Measurements from ENCODE around the gene LARP1B.

LARP1B gene

GRCh38 chr4:128186623-128187022 is 125.5 kb downstream of the LARP1B start:
- peaks cover 5% of the 10 kb centered on the region for H3K36me3 ChIP-seq (ENCODE audit: insufficient read depth, low read length)
- H3K4me1 ChIP-seq (ENCODE audit: insufficient read depth, low read length): no peaks in the 10 kb centered on the region
- no peaks in the 10 kb centered on the region for H3K27me3 ChIP-seq (ENCODE audit: insufficient read depth, low read length)
- peaks cover 13% of the 10 kb centered on the region for H3K9me3 ChIP-seq (ENCODE audit: low read length)
- H2AFZ ChIP-seq (ENCODE audit: low read depth, low read length): no peak overlapping the region
- H3K4me3 ChIP-seq (ENCODE audit: low read length): no peak overlapping the region

- no peaks in the 10 kb centered on the region for H3K4me1 ChIP-seq (ENCODE audit: insufficient read depth, low read length)
- H3K9me3 ChIP-seq (ENCODE audit: low read length): peaks cover 7% of the 10 kb centered on the region
- no peaks in the 10 kb centered on the region for H3K27me3 ChIP-seq (ENCODE audit: insufficient read depth, low read length)
- H3K36me3 ChIP-seq (ENCODE audit: insufficient read depth, low read length): peaks cover 5% of the 10 kb centered on the region
- H2AFZ ChIP-seq (ENCODE audit: low read depth, low read length): no peak overlapping the region
- H3K4me3 ChIP-seq (ENCODE audit: low read length): no peak overlapping the region
Observed at GRCh38 chr4:128191115-128191781, 130.1 kb downstream of the LARP1B start.

- no peaks in the 10 kb centered on the region for H3K9me3 ChIP-seq (ENCODE audit: low read length)
- no peaks in the 10 kb centered on the region for H3K27me3 ChIP-seq (ENCODE audit: insufficient read depth, low read length)
- H3K36me3 ChIP-seq (ENCODE audit: insufficient read depth, low read length): no peaks in the 10 kb centered on the region
- no peak overlapping the region for H2AFZ ChIP-seq (ENCODE audit: low read depth, low read length)
- no peak overlapping the region for H3K4me3 ChIP-seq (ENCODE audit: low read length)
- no peaks in the 10 kb centered on the region for H3K4me1 ChIP-seq (ENCODE audit: insufficient read depth, low read length)
Observed at GRCh38 chr4:128220286-128221235, 159.4 kb downstream of the LARP1B start.

- Histone ChIP-seq H3K4me1 (ENCODE audit: insufficient read depth, low read length) (no peaks in the 10 kb centered on the region), H3K36me3 (ENCODE audit: insufficient read depth, low read length) (no peaks in the 10 kb centered on the region), H2AFZ (ENCODE audit: low read depth, low read length) (no peak overlapping the region), H3K9me3 (ENCODE audit: low read length) (no peaks in the 10 kb centered on the region), H3K27me3 (ENCODE audit: insufficient read depth, low read length) (no peaks in the 10 kb centered on the region), H3K4me3 (ENCODE audit: low read length) (no peak overlapping the region)
Observed at GRCh38 chr4:128221586-128221985, 160.5 kb downstream of the LARP1B start.

GRCh38 chr4:128225148-128225547 is 164.0 kb downstream of the LARP1B start:
- H3K4me3 ChIP-seq (ENCODE audit: low read length): no peak overlapping the region
- H3K9me3 ChIP-seq (ENCODE audit: low read length): no peaks in the 10 kb centered on the region
- no peaks in the 10 kb centered on the region for H3K27me3 ChIP-seq (ENCODE audit: insufficient read depth, low read length)
- no peak overlapping the region for H2AFZ ChIP-seq (ENCODE audit: low read depth, low read length)
- H3K4me1 ChIP-seq (ENCODE audit: insufficient read depth, low read length): peaks cover 15% of the 10 kb centered on the region
- no peaks in the 10 kb centered on the region for H3K36me3 ChIP-seq (ENCODE audit: insufficient read depth, low read length)

- H3K36me3 ChIP-seq (ENCODE audit: insufficient read depth, low read length): no peaks in the 10 kb centered on the region
Observed at GRCh38 chr4:128227991-128228571, 167.0 kb downstream of the LARP1B start.

GRCh38 chr4:128228845-128229795 is 168.0 kb downstream of the LARP1B start:
- H3K36me3 ChIP-seq (ENCODE audit: insufficient read depth, low read length): no peaks in the 10 kb centered on the region
- peaks cover 15% of the 10 kb centered on the region for H3K4me1 ChIP-seq (ENCODE audit: insufficient read depth, low read length)
- H3K9me3 ChIP-seq (ENCODE audit: low read length): no peaks in the 10 kb centered on the region
- H2AFZ ChIP-seq (ENCODE audit: low read depth, low read length): peak overlapping the region; percentile 51
- no peaks in the 10 kb centered on the region for H3K27me3 ChIP-seq (ENCODE audit: insufficient read depth, low read length)
- H3K4me3 ChIP-seq (ENCODE audit: low read length): no peak overlapping the region

More at GRCh38 chr4:128227991-128228571, 167.0 kb downstream of the LARP1B start:
- Histone ChIP-seq H2AFZ (ENCODE audit: low read depth, low read length) (no peak overlapping the region), H3K27me3 (ENCODE audit: insufficient read depth, low read length) (no peaks in the 10 kb centered on the region), H3K4me3 (ENCODE audit: low read length) (no peak overlapping the region), H3K9me3 (ENCODE audit: low read length) (no peaks in the 10 kb centered on the region), H3K4me1 (ENCODE audit: insufficient read depth, low read length) (peaks cover 15% of the 10 kb centered on the region)

GRCh38 chr4:128232719-128233118 is 171.6 kb downstream of the LARP1B start:
- H3K36me3 ChIP-seq (ENCODE audit: insufficient read depth, low read length): no peaks in the 10 kb centered on the region
- no peak overlapping the region for H3K4me3 ChIP-seq (ENCODE audit: low read length)
- no peaks in the 10 kb centered on the region for H3K9me3 ChIP-seq (ENCODE audit: low read length)
- H2AFZ ChIP-seq (ENCODE audit: low read depth, low read length): no peak overlapping the region
- no peaks in the 10 kb centered on the region for H3K27me3 ChIP-seq (ENCODE audit: insufficient read depth, low read length)
- peaks cover 15% of the 10 kb centered on the region for H3K4me1 ChIP-seq (ENCODE audit: insufficient read depth, low read length)

GRCh38 chr4:128234836-128235235 is 173.7 kb downstream of the LARP1B start:
- no peak overlapping the region for H3K4me3 ChIP-seq (ENCODE audit: low read length)
- H3K27me3 ChIP-seq (ENCODE audit: insufficient read depth, low read length): no peaks in the 10 kb centered on the region
- no peaks in the 10 kb centered on the region for H3K4me1 ChIP-seq (ENCODE audit: insufficient read depth, low read length)
- no peak overlapping the region for H2AFZ ChIP-seq (ENCODE audit: low read depth, low read length)
- no peaks in the 10 kb centered on the region for H3K9me3 ChIP-seq (ENCODE audit: low read length)
- no peaks in the 10 kb centered on the region for H3K36me3 ChIP-seq (ENCODE audit: insufficient read depth, low read length)

- Histone ChIP-seq H3K9me3 (ENCODE audit: low read length) (no peaks in the 10 kb centered on the region), H3K4me1 (ENCODE audit: insufficient read depth, low read length) (peaks cover 6% of the 10 kb centered on the region), H2AFZ (ENCODE audit: low read depth, low read length) (no peak overlapping the region), H3K27me3 (ENCODE audit: insufficient read depth, low read length) (no peaks in the 10 kb centered on the region), H3K4me3 (ENCODE audit: low read length) (no peak overlapping the region), H3K36me3 (ENCODE audit: insufficient read depth, low read length) (no peaks in the 10 kb centered on the region)
Observed at GRCh38 chr4:128241019-128241418, 179.9 kb downstream of the LARP1B start.

GRCh38 chr4:128241425-128241913 is 180.4 kb downstream of the LARP1B start:
- no peak overlapping the region for H2AFZ ChIP-seq (ENCODE audit: low read depth, low read length)
- no peaks in the 10 kb centered on the region for H3K27me3 ChIP-seq (ENCODE audit: insufficient read depth, low read length)
- H3K36me3 ChIP-seq (ENCODE audit: insufficient read depth, low read length): no peaks in the 10 kb centered on the region
- H3K4me3 ChIP-seq (ENCODE audit: low read length): no peak overlapping the region
- H3K9me3 ChIP-seq (ENCODE audit: low read length): no peaks in the 10 kb centered on the region
- H3K4me1 ChIP-seq (ENCODE audit: insufficient read depth, low read length): peaks cover 6% of the 10 kb centered on the region

GRCh38 chr4:128241981-128242380 is 180.9 kb downstream of the LARP1B start:
- H3K27me3 ChIP-seq (ENCODE audit: insufficient read depth, low read length): no peaks in the 10 kb centered on the region
- H3K36me3 ChIP-seq (ENCODE audit: insufficient read depth, low read length): no peaks in the 10 kb centered on the region
- no peak overlapping the region for H3K4me3 ChIP-seq (ENCODE audit: low read length)
- no peaks in the 10 kb centered on the region for H3K9me3 ChIP-seq (ENCODE audit: low read length)
- no peak overlapping the region for H2AFZ ChIP-seq (ENCODE audit: low read depth, low read length)
- peaks cover 6% of the 10 kb centered on the region for H3K4me1 ChIP-seq (ENCODE audit: insufficient read depth, low read length)
